Smooth muscle cell (in vitro differentiated cells): ENCODE data around the gene OCA2. TPM values are rescaled to one million over a fixed set of nuclear protein-coding genes. Genes with fewer than 3 reads are reported as not detected.

ENCODE experiments used
- DNase-seq: peaks from one replicate; lab custom pipeline; 2025; ENCODE audit not compliant: unreplicated experiment; lab: John Stamatoyannopoulos, UW
- H2AFZ ChIP-seq: fragments of 200-600 bp; sonication (generic); 2 replicates; pipeline ENCODE4 v1.6.0; 2016; ENCODE audit warnings: antibody characterized with exemption, low read depth, mild to moderate bottlenecking
- H3F3A ChIP-seq: fragments of 200-600 bp; sonication (generic); 2 replicates; pipeline ENCODE4 v1.6.0; 2017; ENCODE audit warnings: antibody characterized with exemption, low read depth
- H3K27ac ChIP-seq: fragments of 200-600 bp; sonication (generic); 2 replicates; pipeline ENCODE4 v1.5.1; 2016; ENCODE audit warnings: low read depth, mild to moderate bottlenecking
- H3K27me3 ChIP-seq: fragments of 200-600 bp; sonication (generic); 2 replicates; pipeline ENCODE4 v1.6.1; 2016; ENCODE audit warnings: low read depth, mild to moderate bottlenecking
- H3K36me3 ChIP-seq: fragments of 200-600 bp; sonication (generic); 2 replicates; pipeline ENCODE4 v1.5.1; 2016; ENCODE audit warnings: low read depth
- H3K4me1 ChIP-seq: fragments of 200-600 bp; sonication (generic); 2 replicates; pipeline ENCODE4 v1.5.1; 2016; ENCODE audit warnings: low read depth
- H3K4me2 ChIP-seq: fragments of 200-600 bp; sonication (generic); 2 replicates; pipeline ENCODE4 v1.6.0; 2016; ENCODE audit warnings: mild to moderate bottlenecking
- H3K4me3 ChIP-seq: fragments of 200-600 bp; sonication (generic); 2 replicates; pipeline ENCODE4 v1.5.1; 2016; ENCODE audit warnings: mild to moderate bottlenecking
- H3K79me2 ChIP-seq: fragments of 200-600 bp; sonication (generic); 2 replicates; pipeline ENCODE4 v1.6.0; 2016; ENCODE audit warnings: low read depth, mild to moderate bottlenecking
- H3K9ac ChIP-seq: fragments of 200-600 bp; sonication (generic); 2 replicates; pipeline ENCODE4 v1.6.0; 2016; ENCODE audit warnings: low read depth
- H3K9me3 ChIP-seq: fragments of 200-600 bp; sonication (generic); replicated peaks from 2 replicates; pipeline ENCODE4 v1.5.1; 2016; ENCODE audit warnings: low read depth
- H4K20me1 ChIP-seq: fragments of 200-600 bp; sonication (generic); 2 replicates; pipeline ENCODE4 v1.6.0; 2016; ENCODE audit warnings: low read depth
- CTCF ChIP-seq: fragments of 200-600 bp; sonication (generic); IDR thresholded peaks from 2 replicates; pipeline ENCODE4 v1.5.1; 2017; ENCODE audit warnings: borderline replicate concordance, mild to moderate bottlenecking, antibody characterized with exemption; ENCODE audit not compliant: insufficient read depth, poor library complexity, severe bottlenecking
- WGBS: methylation state at CpG from one replicate; pipeline ENCODE4 v1.1.7; 2016; ENCODE audit warnings: low lambda C conversion rate; 5-methylcytosine and 5-hydroxymethylcytosine counted together
- polyA plus RNA-seq: library from polyadenylated mRNA; unstranded; fragments of >200 nt; fragmentation: Nextera tagmentation; extraction: Ambion mirVana; gene quantifications from 2 replicates; pipeline ENCODE4 v1.2.1, GENCODE V29; 2016
- total RNA-seq: library from RNA; depleted of rRNA; stranded (reverse); fragments of >200 nt; gene quantifications from 2 replicates; pipeline ENCODE4 v1.2.3, GENCODE V29; 2014

The OCA2 gene
- total and polyA plus RNA-seq, 2 experiments from 2014 or later: 0.16 TPM; not detected in 1

- Histone ChIP-seq H3K27me3 (no peaks in the 10 kb centered on the region), H3K9me3 (no peaks in the 10 kb centered on the region), H2AFZ (no peak overlapping the region), H3F3A (no peaks in the 10 kb centered on the region), H3K4me2 (no peak overlapping the region), H3K27ac (no peak overlapping the region), H3K4me3 (no peak overlapping the region), H3K9ac (no peak overlapping the region), H3K4me1 (no peaks in the 10 kb centered on the region), H3K36me3 (no peaks in the 10 kb centered on the region), H4K20me1 (no peaks in the 10 kb centered on the region), H3K79me2 (no peaks in the 10 kb centered on the region)
- TF ChIP-seq CTCF: no peak
- no peak for DNase-seq
- WGBS: 79% methylated on average over 15 of the region's 19 CpGs
Observed at GRCh38 chr15:28019594-28020309, 79.4 kb downstream of the OCA2 start.

DNA sequence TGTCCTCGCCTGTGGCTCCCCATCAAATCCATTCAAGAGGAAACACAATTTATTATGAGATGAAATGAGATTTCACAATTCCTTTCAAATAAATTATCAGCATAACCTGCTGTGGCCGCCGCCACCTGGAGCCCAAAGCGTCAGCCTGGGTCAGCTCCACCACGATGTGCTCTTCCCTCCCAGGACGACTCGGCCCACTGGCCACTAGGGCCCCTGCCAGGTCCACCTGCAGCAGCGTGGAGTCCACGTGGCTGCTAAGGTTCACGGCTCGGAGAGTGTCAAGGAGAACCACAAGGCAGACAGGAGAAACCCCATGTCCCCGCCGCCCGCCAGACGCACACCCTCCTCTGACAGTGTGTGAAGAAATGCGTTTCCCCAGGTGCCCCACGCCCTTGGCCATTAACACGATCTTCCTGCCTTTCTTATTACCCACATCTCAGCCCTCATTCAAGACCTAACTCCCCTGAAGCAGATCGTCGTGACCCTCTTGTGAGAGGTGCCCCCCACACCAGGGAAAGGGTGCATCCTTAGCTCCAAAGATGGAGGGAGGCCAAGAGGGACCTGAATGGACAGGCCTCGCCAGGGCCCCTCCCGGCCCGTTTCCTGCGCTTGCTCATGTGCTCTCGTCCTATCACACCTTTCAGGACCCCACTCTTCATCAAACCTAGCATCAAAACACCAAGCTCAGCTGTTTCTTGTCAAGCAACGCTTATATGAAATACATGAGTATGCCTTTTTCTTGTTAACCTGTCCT lies 80.6 kb downstream of the OCA2 start:
- DNase-seq: no peak
- Histone ChIP-seq H3K9me3 (no peaks in the 10 kb centered on the region), H3F3A (no peaks in the 10 kb centered on the region), H4K20me1 (no peaks in the 10 kb centered on the region), H3K79me2 (no peaks in the 10 kb centered on the region), H3K4me3 (no peak overlapping the region), H3K4me2 (no peak overlapping the region), H3K9ac (no peak overlapping the region), H3K36me3 (no peaks in the 10 kb centered on the region), H2AFZ (no peak overlapping the region), H3K27me3 (no peaks in the 10 kb centered on the region), H3K27ac (no peak overlapping the region), H3K4me1 (no peaks in the 10 kb centered on the region)
- 94% methylated on average over 21 of the region's 26 CpGs for WGBS
- TF ChIP-seq CTCF: no peak

- no peak for DNase-seq
- Histone ChIP-seq H3K9ac (no peak overlapping the region), H3K27me3 (no peaks in the 10 kb centered on the region), H3K4me3 (no peak overlapping the region), H3K27ac (no peak overlapping the region), H3F3A (no peaks in the 10 kb centered on the region), H3K79me2 (no peaks in the 10 kb centered on the region), H3K4me1 (no peaks in the 10 kb centered on the region), H4K20me1 (no peaks in the 10 kb centered on the region), H3K36me3 (no peaks in the 10 kb centered on the region), H3K4me2 (no peak overlapping the region), H3K9me3 (no peaks in the 10 kb centered on the region), H2AFZ (no peak overlapping the region)
- TF ChIP-seq CTCF: no peak
- 87% methylated on average over 10 of the region's 10 CpGs for WGBS
Observed at GRCh38 chr15:28017423-28017924, 81.6 kb downstream of the OCA2 start.
